Measurements from ENCODE around the gene SLC15A5.

DNA sequence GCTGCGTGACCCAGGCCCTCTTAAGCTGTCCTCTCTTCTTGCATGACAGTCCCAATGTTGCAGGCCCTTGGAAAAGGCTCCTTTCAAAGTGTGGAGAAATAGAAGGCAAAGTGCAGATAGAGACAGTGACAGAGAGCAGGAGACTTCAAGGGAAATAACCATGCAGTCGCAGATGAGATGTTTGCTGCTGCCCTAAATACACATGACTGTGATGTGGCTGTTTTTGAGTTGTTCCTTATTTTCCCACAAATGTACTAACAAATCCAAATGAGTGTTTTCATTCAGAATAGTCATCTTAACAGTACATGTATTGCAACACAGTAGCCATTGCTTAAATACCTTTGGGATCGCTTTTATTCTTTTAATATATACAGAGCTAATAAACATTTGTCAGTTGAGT, 101.6 kb downstream of the SLC15A5 start:
- TF ChIP-seq ZNF777 (tag by site-specific recombination; IDR thresholded peaks at IDR 0.05; ENCODE audit: borderline replicate concordance) (no peak), YY1 (tag by site-specific recombination; IDR thresholded peaks at IDR 0.05) (no peak), ZFP3 (tag by site-specific recombination; IDR thresholded peaks at IDR 0.05; ENCODE audit: low read depth) (no peak), ZBTB1 (tag by site-specific recombination; IDR thresholded peaks at IDR 0.05) (no peak), RBAK (tag by site-specific recombination; IDR thresholded peaks at IDR 0.05) (no peak), ZNF239 (tag by site-specific recombination; IDR thresholded peaks at IDR 0.05) (no peak)
- TF ChIP-seq, protein P1, sequence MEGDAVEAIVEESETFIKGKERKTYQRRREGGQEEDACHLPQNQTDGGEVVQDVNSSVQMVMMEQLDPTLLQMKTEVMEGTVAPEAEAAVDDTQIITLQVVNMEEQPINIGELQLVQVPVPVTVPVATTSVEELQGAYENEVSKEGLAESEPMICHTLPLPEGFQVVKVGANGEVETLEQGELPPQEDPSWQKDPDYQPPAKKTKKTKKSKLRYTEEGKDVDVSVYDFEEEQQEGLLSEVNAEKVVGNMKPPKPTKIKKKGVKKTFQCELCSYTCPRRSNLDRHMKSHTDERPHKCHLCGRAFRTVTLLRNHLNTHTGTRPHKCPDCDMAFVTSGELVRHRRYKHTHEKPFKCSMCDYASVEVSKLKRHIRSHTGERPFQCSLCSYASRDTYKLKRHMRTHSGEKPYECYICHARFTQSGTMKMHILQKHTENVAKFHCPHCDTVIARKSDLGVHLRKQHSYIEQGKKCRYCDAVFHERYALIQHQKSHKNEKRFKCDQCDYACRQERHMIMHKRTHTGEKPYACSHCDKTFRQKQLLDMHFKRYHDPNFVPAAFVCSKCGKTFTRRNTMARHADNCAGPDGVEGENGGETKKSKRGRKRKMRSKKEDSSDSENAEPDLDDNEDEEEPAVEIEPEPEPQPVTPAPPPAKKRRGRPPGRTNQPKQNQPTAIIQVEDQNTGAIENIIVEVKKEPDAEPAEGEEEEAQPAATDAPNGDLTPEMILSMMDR (tag by site-specific recombination; IDR thresholded peaks at IDR 0.05): no peak
